Measurements from ENCODE around the gene SPTB. TPM values are rescaled to one million over a fixed set of nuclear protein-coding genes. Genes with fewer than 3 reads are reported as not detected.
A peak's percentile ranks its signal among the peaks of the same experiment; 100 is the strongest.

The SPTB gene
- polyA plus RNA-seq, 1 donor (not counting 4 experiments of a cell fraction or from before 2014, with no cell fraction given), result not detected

DNA sequence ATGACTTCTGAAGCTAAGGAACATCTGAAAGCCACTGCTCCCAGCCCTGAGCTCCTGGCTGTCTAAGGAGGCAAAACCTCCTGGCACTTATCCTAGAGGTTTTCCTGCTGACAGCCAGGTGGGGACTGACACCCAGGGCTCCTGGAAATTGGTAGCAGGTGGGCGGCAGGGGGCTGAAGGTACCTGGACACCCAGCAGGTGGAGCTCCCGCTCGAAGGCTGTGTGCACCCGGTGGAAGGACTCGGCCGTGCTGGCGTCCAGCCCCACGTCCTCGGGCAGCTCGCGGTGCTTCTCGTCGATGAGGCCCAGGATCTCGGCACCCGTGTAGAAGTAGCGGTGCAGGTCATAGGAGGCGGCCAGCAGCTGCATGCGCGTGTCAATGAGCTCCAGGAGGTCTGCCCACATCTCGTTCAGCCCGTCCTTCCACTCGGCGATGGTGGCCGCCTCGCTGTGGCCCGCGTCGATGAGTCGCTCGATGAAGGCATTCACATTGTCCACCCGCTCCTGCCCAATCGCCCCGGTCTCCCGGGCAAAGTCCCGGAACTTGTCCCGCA, 107.2 kb downstream of the SPTB start:
- FAIRE-seq (no peak), DNase-seq (ENCODE audit: low read depth, low spot score) (no peak)
- peak in 2 of 3 experiments; percentile 14 to 34 for TF ChIP-seq CTCF (optimal IDR thresholded peaks at IDR 0.05 in 1 of 3, IDR thresholded peaks at IDR 0.05 in 1 of 3, conservative IDR thresholded peaks at IDR 0.05 in 1 of 3; ENCODE audit: extremely low read depth in 1 of 3, insufficient read depth in 2 of 3, low read length in 3 of 3)
- no peak for TF ChIP-seq EZH2 (IDR thresholded peaks at IDR 0.05; ENCODE audit: low read length)
- H3K79me2 ChIP-seq (ENCODE audit: control insufficient read depth, insufficient read depth, low read length), result no peaks in the 10 kb centered on the region
- H3K4me2 ChIP-seq (ENCODE audit: control insufficient read depth, extremely low read depth, insufficient read depth, low read depth, low read length), result no peak overlapping the region
- H3K4me1 ChIP-seq (ENCODE audit: control insufficient read depth, extremely low read depth, insufficient read depth, low read length), result no peaks in the 10 kb centered on the region
- no peaks in the 10 kb centered on the region for H3K9me3 ChIP-seq (ENCODE audit: control insufficient read depth, low read depth, low read length)
- no peaks in the 10 kb centered on the region for H3K9me1 ChIP-seq (ENCODE audit: control insufficient read depth, extremely low read depth, insufficient read depth, low read length)
- dilution Hi-C loops (cut with MboI; ENCODE audit: extremely low pct_ligation_motif_present, low sequenced_read_pairs), result no loop called here
- no peak overlapping the region for H3K9ac ChIP-seq (ENCODE audit: control insufficient read depth, extremely low read depth, insufficient read depth, low read length)
- H2AFZ ChIP-seq (ENCODE audit: control insufficient read depth, low read length), result no peak overlapping the region
- no peak overlapping the region for H3K27ac ChIP-seq (ENCODE audit: control insufficient read depth, insufficient read depth, low read length)
- no peaks in the 10 kb centered on the region for H3K36me3 ChIP-seq (ENCODE audit: control insufficient read depth in 2 of 2, extremely low read depth in 1 of 2, insufficient read depth in 2 of 2, low read length in 2 of 2)
- H4K20me1 ChIP-seq (ENCODE audit: control insufficient read depth, extremely low read depth, insufficient read depth, low read length), result no peaks in the 10 kb centered on the region
- no peak overlapping the region for H3K4me3 ChIP-seq (ENCODE audit: control insufficient read depth in 2 of 3, extremely low read depth in 1 of 3, insufficient read depth in 2 of 3, low read depth in 1 of 3, low read length in 3 of 3)
- H3K27me3 ChIP-seq (ENCODE audit: control insufficient read depth, extremely low read depth, insufficient read depth, low read length), result peaks cover 10% of the 10 kb centered on the region

GRCh38 chr14:64771161-64771560, 108.5 kb downstream of the SPTB start:
- Histone ChIP-seq H3K4me2 (ENCODE audit: control insufficient read depth, extremely low read depth, insufficient read depth, low read depth, low read length) (no peak overlapping the region), H3K9ac (ENCODE audit: control insufficient read depth, extremely low read depth, insufficient read depth, low read length) (no peak overlapping the region), H3K27me3 (ENCODE audit: control insufficient read depth, extremely low read depth, insufficient read depth, low read length) (peaks cover 10% of the 10 kb centered on the region), H3K9me1 (ENCODE audit: control insufficient read depth, extremely low read depth, insufficient read depth, low read length) (no peaks in the 10 kb centered on the region), H3K27ac (ENCODE audit: control insufficient read depth, insufficient read depth, low read length) (no peak overlapping the region), H3K79me2 (ENCODE audit: control insufficient read depth, insufficient read depth, low read length) (no peaks in the 10 kb centered on the region), H3K9me3 (ENCODE audit: control insufficient read depth, low read depth, low read length) (no peaks in the 10 kb centered on the region), H2AFZ (ENCODE audit: control insufficient read depth, low read length) (no peak overlapping the region), H3K4me1 (ENCODE audit: control insufficient read depth, extremely low read depth, insufficient read depth, low read length) (peaks cover 9% of the 10 kb centered on the region), H3K36me3 (ENCODE audit: control insufficient read depth in 2 of 2, extremely low read depth in 1 of 2, insufficient read depth in 2 of 2, low read length in 2 of 2) (no peaks in the 10 kb centered on the region), H3K4me3 (ENCODE audit: control insufficient read depth in 2 of 3, extremely low read depth in 1 of 3, insufficient read depth in 2 of 3, low read depth in 1 of 3, low read length in 3 of 3) (no peak overlapping the region), H4K20me1 (ENCODE audit: control insufficient read depth, extremely low read depth, insufficient read depth, low read length) (no peaks in the 10 kb centered on the region)
- TF ChIP-seq CTCF (optimal IDR thresholded peaks at IDR 0.05 in 1 of 3, IDR thresholded peaks at IDR 0.05 in 1 of 3, conservative IDR thresholded peaks at IDR 0.05 in 1 of 3; ENCODE audit: extremely low read depth in 1 of 3, insufficient read depth in 2 of 3, low read length in 3 of 3) (no peak), EZH2 (IDR thresholded peaks at IDR 0.05; ENCODE audit: low read length) (no peak)
- FAIRE-seq, result no peak
- DNase-seq (ENCODE audit: low read depth, low spot score), result no peak
- dilution Hi-C loops (cut with MboI; ENCODE audit: extremely low pct_ligation_motif_present, low sequenced_read_pairs), result no loop called here

Data from keratinocyte (primary cell).